ENCODE data around the gene WDR33. TPM values are rescaled to one million over a fixed set of nuclear protein-coding genes. Genes with fewer than 3 reads are reported as not detected.

The WDR33 gene
- total and polyA plus RNA-seq, 2 donors (not counting 3 experiments of a cell fraction or from before 2014, with no cell fraction given), result 16.4 to 52.5 TPM

- dilution Hi-C loops (cut with MboI; ENCODE audit: extremely low pct_ligation_motif_present, low sequenced_read_pairs) (no loop called here), intact Hi-C loops (cut with micrococcal nuclease) (loop anchor here (1.0 kb wide), 1 partner anchor 104 kb away; no protein-coding TSS in a partner anchor)
- H3K27me3 ChIP-seq (ENCODE audit: control insufficient read depth in 2 of 2, insufficient read depth in 2 of 2, low read length in 2 of 2), result no peaks in the 10 kb centered on the region
- no peaks in the 10 kb centered on the region for H3K36me3 ChIP-seq (ENCODE audit: control insufficient read depth in 2 of 2, extremely low read depth in 1 of 2, insufficient read depth in 2 of 2, low read length in 2 of 2)
- H3K9ac ChIP-seq (replicated peaks; ENCODE audit: extremely low read depth, insufficient read depth, low read length), result no peak overlapping the region
- H4K20me1 ChIP-seq (replicated peaks; ENCODE audit: control insufficient read depth, extremely low read depth, insufficient read depth, low read length), result no peaks in the 10 kb centered on the region
- peak; percentile 75 for DNase-seq (ENCODE audit: low read depth, low spot score)
- H3K9me1 ChIP-seq (replicated peaks; ENCODE audit: control insufficient read depth, extremely low read depth, insufficient read depth, low read length), result no peaks in the 10 kb centered on the region
- TF ChIP-seq CTCF (IDR thresholded peaks at IDR 0.05; ENCODE audit: extremely low read depth in 1 of 2, insufficient read depth in 1 of 2, low read depth in 1 of 2, low read length in 2 of 2), result peak; percentile 60 to 73
- no peak for TF ChIP-seq FOS (IDR thresholded peaks at IDR 0.05; ENCODE audit: borderline replicate concordance, insufficient read depth, low read length)
- no peak for TF ChIP-seq JUN (IDR thresholded peaks at IDR 0.05; ENCODE audit: borderline replicate concordance, insufficient read depth, insufficient read length, low read depth)
- TF ChIP-seq, protein P1, sequence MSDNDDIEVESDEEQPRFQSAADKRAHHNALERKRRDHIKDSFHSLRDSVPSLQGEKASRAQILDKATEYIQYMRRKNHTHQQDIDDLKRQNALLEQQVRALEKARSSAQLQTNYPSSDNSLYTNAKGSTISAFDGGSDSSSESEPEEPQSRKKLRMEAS (IDR thresholded peaks at IDR 0.05; ENCODE audit: insufficient read depth, insufficient read length), result peak; percentile 31
- CTCF ChIA-PET, result interaction anchor here (0.6 to 4.2 kb wide), 31 partner anchors 8 to 372 kb away, joined by 3 to 162 read pairs (median 8); partner anchors contain the start of genes IWS1 and LIMS2
- H3K79me2 ChIP-seq (ENCODE audit: control insufficient read depth, insufficient read depth, low read length), result no peaks in the 10 kb centered on the region
- peak overlapping the region in 2 of 3 experiments; percentile 21 to 22 for H3K4me3 ChIP-seq (replicated peaks in 1 of 3; ENCODE audit: insufficient read depth in 1 of 3, low read depth in 1 of 3, low read length in 3 of 3)
- peak overlapping the region; percentile 63 for H3K4me2 ChIP-seq (ENCODE audit: insufficient read depth, low read length)
- no peaks in the 10 kb centered on the region for H3K9me3 ChIP-seq (replicated peaks; ENCODE audit: control insufficient read depth, insufficient read depth, low read length)
- peak overlapping the region; percentile 66 for H2AFZ ChIP-seq (ENCODE audit: low read depth, low read length)
- POLR2A ChIA-PET, result interaction anchor here (1.9 kb wide), 1 partner anchor 104 kb away, joined by 5 read pairs; no protein-coding TSS in a partner anchor
- BruUV-seq (replicated peaks), result no TSS peak
- peaks cover 8% of the 10 kb centered on the region for H3K4me1 ChIP-seq (ENCODE audit: control insufficient read depth, extremely low read depth, insufficient read depth, low read length)
- peak; percentile 66 for FAIRE-seq
- no peak overlapping the region for H3K27ac ChIP-seq (ENCODE audit: insufficient read depth, low read depth, low read length)
These were observed 115.2 kb downstream of the WDR33 start for GRCh38 chr2:127695491-127696472.

Measured in endothelial cell of umbilical vein (primary cell).